Trophoblast cell (in vitro differentiated cells and primary cell): Measurements from ENCODE around the gene ATG7.

Experiments used
- DNase-seq, 2 donors: peaks; one replicate each; pipeline ENCODE4 v3.0.0-alpha.2; 2016
- H2AFZ ChIP-seq: 2 replicates; pipeline ENCODE4 v1.6.1; 2013; ENCODE audit warnings: low read length, moderate library complexity, mild to moderate bottlenecking; ENCODE audit not compliant: insufficient read depth, poor library complexity
- H2AK5ac ChIP-seq: 2 replicates; pipeline ENCODE4 v1.6.1; 2013; ENCODE audit warnings: mild to moderate bottlenecking, low read length
- H2BK120ac ChIP-seq: 2 replicates; pipeline ENCODE4 v1.6.1; 2013; ENCODE audit warnings: low read length, mild to moderate bottlenecking, moderate library complexity; ENCODE audit not compliant: insufficient read depth, poor library complexity
- H2BK12ac ChIP-seq: 2 replicates; pipeline ENCODE4 v1.6.1; 2013; ENCODE audit warnings: mild to moderate bottlenecking, low read length, moderate library complexity
- H2BK5ac ChIP-seq: 2 replicates; pipeline ENCODE4 v1.6.1; 2013; ENCODE audit warnings: low read length, low read depth, moderate library complexity, mild to moderate bottlenecking; ENCODE audit not compliant: poor library complexity
- H3K14ac ChIP-seq: 2 replicates; pipeline ENCODE4 v1.6.1; 2013; ENCODE audit warnings: mild to moderate bottlenecking, low read length
- H3K18ac ChIP-seq: 2 replicates; pipeline ENCODE4 v1.6.1; 2013; ENCODE audit warnings: mild to moderate bottlenecking, low read length
- H3K23ac ChIP-seq: 2 replicates; pipeline ENCODE4 v1.6.1; 2013; ENCODE audit warnings: low read length
- H3K27ac ChIP-seq: 2 replicates; pipeline ENCODE4 v1.5.1; 2013; ENCODE audit warnings: low read depth, mild to moderate bottlenecking, inconsistent platforms, low read length, moderate library complexity
- H3K27me3 ChIP-seq: 2 replicates; pipeline ENCODE4 v1.6.1; 2013; ENCODE audit warnings: inconsistent platforms, mild to moderate bottlenecking, low read length, moderate library complexity; ENCODE audit not compliant: insufficient read depth
- H3K36me3 ChIP-seq, 2 experiments: 1 replicate in 1 of 2; 2 replicates in 1 of 2; pipeline ENCODE4 v1.6.1; 2013; ENCODE audit warnings: low read length in 2 of 2, mild to moderate bottlenecking in 2 of 2, moderate library complexity in 1 of 2; ENCODE audit not compliant: insufficient read depth in 2 of 2, control insufficient read depth in 1 of 2
- H3K4ac ChIP-seq: 2 replicates; pipeline ENCODE4 v1.6.1; 2013; ENCODE audit warnings: low read depth, mild to moderate bottlenecking, low read length, moderate library complexity
- H3K4me1 ChIP-seq, 2 experiments: 1 replicate in 1 of 2; 2 replicates in 1 of 2; pipeline ENCODE4 v1.6.1; 2013; ENCODE audit warnings: low read length in 2 of 2, mild to moderate bottlenecking in 2 of 2, moderate library complexity in 1 of 2; ENCODE audit not compliant: insufficient read depth in 2 of 2, control insufficient read depth in 1 of 2
- H3K4me2 ChIP-seq: 2 replicates; pipeline ENCODE4 v1.6.1; 2013; ENCODE audit warnings: inconsistent platforms, mild to moderate bottlenecking, low read length, moderate library complexity
- H3K4me3 ChIP-seq: 2 replicates; pipeline ENCODE4 v1.5.1; 2013; ENCODE audit warnings: mild to moderate bottlenecking, low read depth, low read length, inconsistent platforms
- H3K79me1 ChIP-seq: one replicate; pipeline ENCODE4 v1.6.1; 2013; ENCODE audit warnings: low read length
- H3K79me2 ChIP-seq: 2 replicates; pipeline ENCODE4 v1.6.1; 2013; ENCODE audit warnings: low read length, mild to moderate bottlenecking; ENCODE audit not compliant: control insufficient read depth, insufficient read depth, poor library complexity
- H3K9ac ChIP-seq: 2 replicates; pipeline ENCODE4 v1.6.1; 2013; ENCODE audit warnings: mild to moderate bottlenecking, low read length
- H3K9me3 ChIP-seq: 2 replicates; pipeline ENCODE4 v1.6.1; 2013; ENCODE audit warnings: low read depth, mild to moderate bottlenecking, control low read depth, inconsistent platforms, low read length; ENCODE audit not compliant: insufficient read depth
- H4K12ac ChIP-seq: 2 replicates; pipeline ENCODE4 v1.6.1; 2013; ENCODE audit warnings: low read depth, mild to moderate bottlenecking, low read length, moderate library complexity
- H4K8ac ChIP-seq: 2 replicates; pipeline ENCODE4 v1.6.1; 2013; ENCODE audit warnings: low read depth, mild to moderate bottlenecking, low read length, moderate library complexity
- H4K91ac ChIP-seq: one replicate; pipeline ENCODE4 v1.6.1; 2013; ENCODE audit warnings: low read depth, mild to moderate bottlenecking, low read length, moderate library complexity
- WGBS: extraction: QIAGEN DNeasy Blood & Tissue Kit; methylation state at CpG from one replicate; pipeline ENCODE4 v1.1.7; 2013; ENCODE audit warnings: missing lambda C conversion rate; ENCODE audit not compliant: insufficient read length, insufficient coverage; ENCODE audit errors: extremely low coverage; 5-methylcytosine and 5-hydroxymethylcytosine counted together

ATG7 gene

DNA sequence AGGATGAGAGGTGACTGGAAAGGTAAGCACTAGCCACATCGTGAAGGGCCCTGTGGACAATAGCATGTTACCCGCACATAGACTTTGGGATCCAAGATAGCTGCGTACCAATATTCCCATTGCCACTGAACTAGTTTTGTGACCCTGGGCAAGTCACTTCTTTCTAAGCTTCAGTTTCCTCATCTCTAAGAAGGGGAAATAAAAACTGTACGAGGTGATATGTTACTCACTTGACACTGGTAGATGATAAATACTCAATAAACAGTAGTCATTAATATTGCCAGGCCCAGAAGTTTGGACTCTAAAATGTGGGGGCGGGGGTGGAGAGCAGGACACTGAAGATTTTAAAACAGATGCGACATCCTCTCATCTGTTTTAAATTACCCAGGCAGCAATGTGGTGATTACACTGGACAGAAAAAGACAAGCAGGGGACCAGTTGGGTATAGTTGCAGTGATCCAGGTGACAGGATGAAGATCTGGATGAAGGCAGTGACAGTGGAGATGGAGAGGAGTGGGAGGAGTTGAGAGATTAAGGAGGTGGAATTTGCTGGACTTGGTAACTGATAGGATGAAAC, 2.5 kb downstream of the ATG7 start:
- no peaks in the 10 kb centered on the region for H3K36me3 ChIP-seq
- H3K18ac ChIP-seq = no peak overlapping the region
- H3K9ac ChIP-seq = no peak overlapping the region
- no peak overlapping the region for H3K4me2 ChIP-seq
- H4K91ac ChIP-seq = no peak overlapping the region
- H3K79me1 ChIP-seq = peaks cover 6% of the 10 kb centered on the region
- H3K79me2 ChIP-seq = peaks cover 4% of the 10 kb centered on the region
- H4K8ac ChIP-seq = no peak overlapping the region
- H3K4ac ChIP-seq = no peak overlapping the region
- H3K4me3 ChIP-seq = no peak overlapping the region
- DNase-seq = no peak
- H3K23ac ChIP-seq = no peak overlapping the region
- no peak overlapping the region for H4K12ac ChIP-seq
- H3K9me3 ChIP-seq = peaks cover 2% of the 10 kb centered on the region
- no peak overlapping the region for H2BK12ac ChIP-seq
- no peak overlapping the region for H2BK120ac ChIP-seq
- WGBS = no CpG with 5 or more reads among the region's 6 CpGs
- H3K27ac ChIP-seq = no peak overlapping the region
- H3K27me3 ChIP-seq = no peaks in the 10 kb centered on the region
- peaks cover 3 to 8% of the 10 kb centered on the region in 2 experiments for H3K4me1 ChIP-seq
- no peak overlapping the region for H3K14ac ChIP-seq
- H2AFZ ChIP-seq = no peak overlapping the region
- H2AK5ac ChIP-seq = no peak overlapping the region
- no peak overlapping the region for H2BK5ac ChIP-seq

DNA sequence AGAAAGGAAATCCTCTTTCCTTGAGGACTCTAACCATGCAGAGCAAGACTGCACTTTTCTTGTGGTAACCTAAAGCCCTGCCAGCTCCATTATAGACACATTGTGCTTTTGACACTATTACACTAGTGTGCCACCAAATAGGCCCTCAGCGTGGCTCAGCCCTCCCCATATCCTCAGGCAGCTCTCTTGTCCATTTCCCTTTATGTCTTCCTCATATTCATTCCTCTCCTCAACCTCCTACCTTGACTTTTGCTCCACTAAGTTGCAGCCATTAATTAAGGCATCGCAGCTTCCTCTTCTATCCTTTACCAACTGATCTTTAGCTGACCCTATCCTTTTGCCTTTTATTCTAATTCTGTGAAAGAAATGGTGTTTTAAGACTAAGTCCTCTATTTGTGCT, 3.7 kb downstream of the ATG7 start:
- no CpG with 5 or more reads among the region's 2 CpGs for WGBS
- Histone ChIP-seq H3K23ac (no peak overlapping the region), H3K9ac (no peak overlapping the region), H3K27ac (no peak overlapping the region), H3K14ac (no peak overlapping the region), H2AK5ac (no peak overlapping the region), H4K91ac (no peak overlapping the region), H3K9me3 (peaks cover 2% of the 10 kb centered on the region), H3K4me3 (no peak overlapping the region), H3K4me1 (peaks cover 3 to 8% of the 10 kb centered on the region in 2 experiments), H2BK120ac (no peak overlapping the region), H3K79me1 (peaks cover 6% of the 10 kb centered on the region), H3K27me3 (no peaks in the 10 kb centered on the region), H3K79me2 (peaks cover 4% of the 10 kb centered on the region), H4K8ac (no peak overlapping the region), H2BK5ac (no peak overlapping the region), H3K18ac (no peak overlapping the region), H2BK12ac (no peak overlapping the region), H3K4me2 (no peak overlapping the region), H2AFZ (no peak overlapping the region), H3K36me3 (no peaks in the 10 kb centered on the region), H3K4ac (peak overlapping the region; percentile 15), H4K12ac (no peak overlapping the region)
- no peak for DNase-seq

DNA sequence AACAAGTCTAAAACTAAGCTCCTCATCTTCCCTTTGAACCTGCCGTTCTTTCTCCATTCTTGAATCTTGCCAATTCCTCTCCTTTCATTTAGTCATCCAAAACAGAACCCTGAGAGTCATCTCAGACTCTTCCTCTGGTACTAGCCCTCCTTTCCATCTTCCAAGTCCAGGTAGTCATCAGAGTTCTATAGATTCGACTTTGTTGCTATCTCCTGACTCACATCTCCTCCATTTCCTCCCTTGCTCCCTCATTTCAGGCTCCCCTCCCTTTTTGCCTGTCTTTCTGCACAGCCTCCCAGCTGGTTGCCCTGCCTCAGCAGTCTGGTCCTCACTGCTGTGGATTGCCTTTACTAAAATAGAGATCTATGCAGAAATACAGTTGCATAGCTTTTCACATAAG, 4.7 kb downstream of the ATG7 start:
- Histone ChIP-seq H3K27ac (no peak overlapping the region), H3K9ac (no peak overlapping the region), H3K9me3 (peaks cover 2% of the 10 kb centered on the region), H3K4me2 (no peak overlapping the region), H3K18ac (no peak overlapping the region), H2AFZ (no peak overlapping the region), H4K12ac (no peak overlapping the region), H4K8ac (no peak overlapping the region), H3K4ac (no peak overlapping the region), H2AK5ac (no peak overlapping the region), H3K79me1 (peaks cover 4% of the 10 kb centered on the region), H3K4me3 (no peak overlapping the region), H2BK5ac (no peak overlapping the region), H3K4me1 (peaks cover 0 to 6% of the 10 kb centered on the region in 2 experiments), H3K23ac (no peak overlapping the region), H3K27me3 (no peaks in the 10 kb centered on the region), H3K36me3 (peaks cover 0 to under 1% of the 10 kb centered on the region in 2 experiments), H3K14ac (no peak overlapping the region), H2BK12ac (no peak overlapping the region), H2BK120ac (no peak overlapping the region), H3K79me2 (peaks cover 4% of the 10 kb centered on the region), H4K91ac (no peak overlapping the region)
- no peak for DNase-seq
- no CpG with 5 or more reads among the region's 2 CpGs for WGBS

DNA sequence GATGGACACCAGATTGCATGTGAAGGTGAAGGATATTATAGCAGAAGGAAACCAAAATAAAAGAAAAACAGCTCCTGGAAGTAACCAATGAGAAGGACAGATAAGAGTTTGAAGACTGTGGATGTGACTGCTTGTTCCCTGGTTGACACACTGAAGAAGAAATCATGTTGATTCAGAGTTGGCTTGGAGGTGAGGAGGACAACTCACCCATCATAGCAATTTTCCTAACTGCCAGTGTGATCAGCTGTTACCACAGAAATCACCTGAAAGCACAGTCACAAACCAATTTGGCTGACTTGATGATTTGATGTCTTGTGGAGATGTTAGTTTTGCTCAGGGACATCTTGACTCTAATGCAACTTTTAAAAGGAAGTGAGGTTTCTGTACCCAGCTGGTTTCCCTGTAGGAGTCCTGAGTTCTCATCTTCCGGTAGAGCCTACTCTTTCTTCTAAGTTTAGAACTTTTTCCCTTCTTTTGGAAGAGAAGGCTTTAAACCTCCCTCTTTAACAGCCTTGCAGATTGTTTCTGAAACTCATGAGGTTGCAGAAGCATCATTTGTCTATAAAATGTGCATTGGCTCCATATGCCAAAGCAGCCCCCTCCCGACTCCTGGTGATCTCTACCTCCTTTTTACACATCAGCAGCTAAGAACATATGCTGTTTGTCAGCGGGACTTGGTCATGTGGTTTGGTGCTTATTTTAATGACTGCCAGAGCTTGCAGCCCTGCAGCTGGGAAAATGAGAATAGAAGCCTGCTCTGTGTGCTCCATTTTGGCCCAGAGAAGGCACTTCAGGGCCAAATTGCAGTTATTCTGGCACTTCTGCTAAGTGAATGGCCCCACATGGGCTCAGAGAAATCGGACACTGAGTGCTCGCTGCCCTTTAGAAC, 10.3 kb downstream of the ATG7 start:
- Histone ChIP-seq H3K18ac (no peak overlapping the region), H4K91ac (no peak overlapping the region), H2AK5ac (no peak overlapping the region), H4K8ac (no peak overlapping the region), H3K36me3 (peaks cover 0 to 11% of the 10 kb centered on the region in 2 experiments), H3K4me3 (no peak overlapping the region), H3K4ac (no peak overlapping the region), H2BK12ac (no peak overlapping the region), H2AFZ (no peak overlapping the region), H3K14ac (no peak overlapping the region), H2BK5ac (no peak overlapping the region), H3K4me1 (peaks cover 0 to 4% of the 10 kb centered on the region in 2 experiments), H3K79me1 (peaks cover 2% of the 10 kb centered on the region), H4K12ac (no peak overlapping the region), H3K79me2 (no peaks in the 10 kb centered on the region), H3K23ac (peak overlapping the region; percentile 92), H3K9me3 (no peaks in the 10 kb centered on the region), H3K4me2 (no peak overlapping the region), H3K9ac (no peak overlapping the region), H3K27ac (no peak overlapping the region), H2BK120ac (no peak overlapping the region), H3K27me3 (no peaks in the 10 kb centered on the region)
- DNase-seq = no peak
- WGBS = no CpG with 5 or more reads among the region's 5 CpGs
